ENCODE results near the gene COL12A1. TPM values are rescaled to one million over a fixed set of nuclear protein-coding genes. Genes with fewer than 3 reads are reported as not detected.

The COL12A1 gene
- total and polyA plus RNA-seq, 10 of the 15 experiments (the other 5 are each of a cell fraction or from before 2014, with no cell fraction given) = under 0.01 to 0.69 (median 0.11) TPM; not detected in 6

DNA sequence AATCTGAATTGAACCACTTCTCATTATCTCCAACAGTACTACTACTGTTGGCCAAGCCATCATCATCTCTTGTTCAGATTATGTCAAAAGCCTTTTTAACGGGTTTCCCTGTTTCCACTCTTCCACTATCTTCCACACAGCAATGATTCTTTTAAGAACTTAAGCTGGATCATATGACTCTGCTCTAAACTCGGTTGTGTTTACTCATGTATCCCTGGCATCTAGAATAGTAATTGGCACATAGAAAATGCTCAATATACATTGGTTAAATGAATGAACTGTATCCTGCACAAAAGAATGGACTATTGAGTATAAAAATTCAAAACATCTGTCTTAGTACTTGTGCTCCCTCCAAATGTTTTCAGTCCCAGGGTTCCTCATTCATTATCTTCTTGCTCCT lies 40.5 kb upstream of the COL12A1 start:
- in situ Hi-C loops (cut with MboI) = loop anchor here (25.0 kb wide), 1 partner anchor 1809 kb away; no protein-coding TSS in a partner anchor
- Histone ChIP-seq H3K9me3 (replicated peaks; ENCODE audit: control insufficient read depth, insufficient read depth, low read length) (no peaks in the 10 kb centered on the region), H4K20me1 (ENCODE audit: control insufficient read depth, insufficient read depth) (no peaks in the 10 kb centered on the region), H3K27me3 (replicated peaks in 1 of 2; ENCODE audit: control insufficient read depth in 2 of 2, insufficient read depth in 2 of 2, low read length in 1 of 2) (no peaks in the 10 kb centered on the region), H3K79me2 (ENCODE audit: control insufficient read depth, insufficient read depth, low read length) (peaks cover 17% of the 10 kb centered on the region), H3K4me1 (ENCODE audit: control insufficient read depth, insufficient read depth, low read length) (no peaks in the 10 kb centered on the region), H2AFZ (ENCODE audit: control insufficient read depth, low read depth, low read length) (no peak overlapping the region), H3K36me3 (ENCODE audit: control insufficient read depth in 2 of 2, insufficient read depth in 2 of 2, low read length in 1 of 2) (0 out of 4 replicates have a peak, but pooled peaks cover 0 to 4% of the 10 kb centered on the region in 2 experiments), H3K4me3 (no peak overlapping the region), H3K9ac (ENCODE audit: control insufficient read depth, insufficient read depth, low read length) (no peak overlapping the region), H3K4me2 (ENCODE audit: control insufficient read depth, insufficient read depth) (no peak overlapping the region), H3K27ac (ENCODE audit: control insufficient read depth, insufficient read depth) (no peak overlapping the region)
- no peak for FAIRE-seq
- DNase-seq (ENCODE audit: low read depth, low spot score) = no peak
- intact Hi-C loops (cut with micrococcal nuclease; ENCODE audit: unreplicated experiment) = no loop called here
- CTCF ChIA-PET = no interaction called here
- RAD21 ChIA-PET (ENCODE audit: unreplicated experiment) = no interaction called here
- ATAC-seq = no peak
- no peak for TF ChIP-seq EZH2 (IDR thresholded peaks at IDR 0.05; ENCODE audit: borderline replicate concordance, control insufficient read depth, low read depth, low read length)
- no peak for TF ChIP-seq BHLHE40 (IDR thresholded peaks at IDR 0.05; ENCODE audit: borderline replicate concordance in 1 of 2, low read depth in 2 of 2, low read length in 1 of 2)
- no peak for TF ChIP-seq GABPA (IDR thresholded peaks at IDR 0.05; ENCODE audit: low read depth)
- SMC1A ChIA-PET (ENCODE audit: uncharacterized antibody, unreplicated experiment) = no interaction called here
- BruUV-seq (replicated peaks) = no TSS peak
- POLR2A ChIA-PET = no interaction called here
- WGBS (ENCODE audit: insufficient coverage, insufficient replicate concordance, low lambda C conversion rate, missing lambda C conversion rate) = 70% methylated on average over 2 of the region's 2 CpGs

DNA sequence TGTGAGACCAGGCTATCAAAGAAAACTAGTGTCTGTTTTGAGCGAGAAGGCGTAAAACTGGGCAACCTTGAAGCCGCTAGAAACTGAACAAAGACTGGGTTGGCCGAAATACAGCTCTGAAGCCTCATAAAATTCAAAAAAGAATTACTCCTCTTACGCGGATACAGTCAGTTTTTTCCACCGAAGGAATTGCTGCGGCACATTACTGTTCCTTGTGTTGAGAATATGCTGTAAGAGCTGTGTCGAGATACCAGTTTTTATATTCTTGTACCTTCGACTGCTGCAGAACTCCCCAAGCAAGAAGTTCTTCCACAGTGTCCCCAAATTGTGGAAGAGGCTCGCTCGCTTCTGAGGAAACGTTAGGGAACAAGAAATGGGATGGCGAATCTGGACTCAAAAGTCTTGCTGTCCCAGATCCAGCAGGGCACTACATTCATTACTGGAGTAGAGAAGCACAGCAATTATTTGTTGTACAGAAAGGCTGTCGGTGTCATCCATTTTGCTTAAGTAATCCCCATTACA lies 38.3 kb upstream of the COL12A1 start:
- SMC1A ChIA-PET (ENCODE audit: uncharacterized antibody, unreplicated experiment) = interaction anchor here (0.9 to 2.5 kb wide), 11 partner anchors 9 to 283 kb away, joined by 3 to 11 read pairs (median 3); partner anchors contain the start of gene FILIP1
- FAIRE-seq = no peak
- in situ Hi-C loops (cut with MboI) (loop anchor here (25.0 kb wide), 1 partner anchor 1807 kb away; no protein-coding TSS in a partner anchor), intact Hi-C loops (cut with micrococcal nuclease; ENCODE audit: unreplicated experiment) (no loop called here)
- POLR2A ChIA-PET = interaction anchor here (0.7 to 1.4 kb wide), 8 partner anchors 9 to 1783 kb away, joined by 3 to 6 read pairs (median 4); partner anchors contain the start of gene MTO1
- H3K9ac ChIP-seq (ENCODE audit: control insufficient read depth, insufficient read depth, low read length) = peak overlapping the region; percentile 90
- peaks cover 22% of the 10 kb centered on the region for H3K79me2 ChIP-seq (ENCODE audit: control insufficient read depth, insufficient read depth, low read length)
- peak overlapping the region; percentile 79 for H3K4me2 ChIP-seq (ENCODE audit: control insufficient read depth, insufficient read depth)
- peaks cover 1 to 10% of the 10 kb centered on the region in 2 experiments; a peak in 2 of 4 replicates for H3K36me3 ChIP-seq (ENCODE audit: control insufficient read depth in 2 of 2, insufficient read depth in 2 of 2, low read length in 1 of 2)
- H3K27me3 ChIP-seq (replicated peaks in 1 of 2; ENCODE audit: control insufficient read depth in 2 of 2, insufficient read depth in 2 of 2, low read length in 1 of 2) = no peaks in the 10 kb centered on the region
- RAD21 ChIA-PET (ENCODE audit: unreplicated experiment) = interaction anchor here (0.8 to 1.6 kb wide), 7 partner anchors 18 to 53 kb away, joined by 3 to 6 read pairs (median 4); no protein-coding TSS in a partner anchor
- peak; percentile 37 for ATAC-seq
- peaks cover under 1% of the 10 kb centered on the region; the same call in 1 of the 2 replicates for H4K20me1 ChIP-seq (ENCODE audit: control insufficient read depth, insufficient read depth)
- 79% methylated on average over 15 of the region's 15 CpGs for WGBS (ENCODE audit: insufficient coverage, insufficient replicate concordance, low lambda C conversion rate, missing lambda C conversion rate)
- peak overlapping the region; percentile 90 for H2AFZ ChIP-seq (ENCODE audit: control insufficient read depth, low read depth, low read length)
- CTCF ChIA-PET = interaction anchor here (1.0 to 2.0 kb wide), 6 partner anchors 18 to 302 kb away, joined by 3 to 14 read pairs (median 4); partner anchors contain the start of gene FILIP1
- DNase-seq (ENCODE audit: low read depth, low spot score) = no peak
- H3K4me1 ChIP-seq (ENCODE audit: control insufficient read depth, insufficient read depth, low read length) = no peaks in the 10 kb centered on the region
- no peaks in the 10 kb centered on the region for H3K9me3 ChIP-seq (replicated peaks; ENCODE audit: control insufficient read depth, insufficient read depth, low read length)
- TSS peak; percentile 99 for BruUV-seq (replicated peaks)
- H3K4me3 ChIP-seq = peak overlapping the region; percentile 65
- peak overlapping the region; percentile 97 for H3K27ac ChIP-seq (ENCODE audit: control insufficient read depth, insufficient read depth)
- TF ChIP-seq, protein P1, sequence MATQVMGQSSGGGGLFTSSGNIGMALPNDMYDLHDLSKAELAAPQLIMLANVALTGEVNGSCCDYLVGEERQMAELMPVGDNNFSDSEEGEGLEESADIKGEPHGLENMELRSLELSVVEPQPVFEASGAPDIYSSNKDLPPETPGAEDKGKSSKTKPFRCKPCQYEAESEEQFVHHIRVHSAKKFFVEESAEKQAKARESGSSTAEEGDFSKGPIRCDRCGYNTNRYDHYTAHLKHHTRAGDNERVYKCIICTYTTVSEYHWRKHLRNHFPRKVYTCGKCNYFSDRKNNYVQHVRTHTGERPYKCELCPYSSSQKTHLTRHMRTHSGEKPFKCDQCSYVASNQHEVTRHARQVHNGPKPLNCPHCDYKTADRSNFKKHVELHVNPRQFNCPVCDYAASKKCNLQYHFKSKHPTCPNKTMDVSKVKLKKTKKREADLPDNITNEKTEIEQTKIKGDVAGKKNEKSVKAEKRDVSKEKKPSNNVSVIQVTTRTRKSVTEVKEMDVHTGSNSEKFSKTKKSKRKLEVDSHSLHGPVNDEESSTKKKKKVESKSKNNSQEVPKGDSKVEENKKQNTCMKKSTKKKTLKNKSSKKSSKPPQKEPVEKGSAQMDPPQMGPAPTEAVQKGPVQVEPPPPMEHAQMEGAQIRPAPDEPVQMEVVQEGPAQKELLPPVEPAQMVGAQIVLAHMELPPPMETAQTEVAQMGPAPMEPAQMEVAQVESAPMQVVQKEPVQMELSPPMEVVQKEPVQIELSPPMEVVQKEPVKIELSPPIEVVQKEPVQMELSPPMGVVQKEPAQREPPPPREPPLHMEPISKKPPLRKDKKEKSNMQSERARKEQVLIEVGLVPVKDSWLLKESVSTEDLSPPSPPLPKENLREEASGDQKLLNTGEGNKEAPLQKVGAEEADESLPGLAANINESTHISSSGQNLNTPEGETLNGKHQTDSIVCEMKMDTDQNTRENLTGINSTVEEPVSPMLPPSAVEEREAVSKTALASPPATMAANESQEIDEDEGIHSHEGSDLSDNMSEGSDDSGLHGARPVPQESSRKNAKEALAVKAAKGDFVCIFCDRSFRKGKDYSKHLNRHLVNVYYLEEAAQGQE (IDR thresholded peaks at IDR 0.05; ENCODE audit: low read depth, low read length) = no peak
- 0 out of 2 replicates have a peak, but pooled peaks have one; percentile 23 for TF ChIP-seq YY1 (IDR thresholded peaks at IDR 0.05; ENCODE audit: low read depth, low read length)
- TF ChIP-seq SUPT20H (IDR thresholded peaks at IDR 0.05; ENCODE audit: borderline replicate concordance, control insufficient read depth, low read depth, low read length) = no peak
- no peak for TF ChIP-seq ZSCAN29 (IDR thresholded peaks at IDR 0.05)
- no peak for TF ChIP-seq CBX3 (IDR thresholded peaks at IDR 0.05; ENCODE audit: borderline replicate concordance, low read depth)
- TF ChIP-seq MTA2 (IDR thresholded peaks at IDR 0.05; ENCODE audit: low read depth) = no peak
- peak; percentile 6; the same call in 1 of the 2 replicates for TF ChIP-seq RAD51 (IDR thresholded peaks at IDR 0.05)
- no peak for TF ChIP-seq GABPA (IDR thresholded peaks at IDR 0.05; ENCODE audit: low read depth)
- peak; percentile 2; the same call in 1 of the 2 replicates for TF ChIP-seq NFIC (IDR thresholded peaks at IDR 0.05; ENCODE audit: low read depth, low read length)
- TF ChIP-seq, protein P2, sequence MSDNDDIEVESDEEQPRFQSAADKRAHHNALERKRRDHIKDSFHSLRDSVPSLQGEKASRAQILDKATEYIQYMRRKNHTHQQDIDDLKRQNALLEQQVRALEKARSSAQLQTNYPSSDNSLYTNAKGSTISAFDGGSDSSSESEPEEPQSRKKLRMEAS (IDR thresholded peaks at IDR 0.05; ENCODE audit: low read depth, low read length) = 0 out of 2 replicates have a peak, but pooled peaks have one; percentile 36
- TF ChIP-seq SP1 (IDR thresholded peaks at IDR 0.05; ENCODE audit: low read depth, low read length) = no peak
